HL-60 (cell line): Measurements from ENCODE around the gene COL7A1.

ENCODE experiments used
- DNase-seq, 2 experiments: peaks; one replicate each; pipeline ENCODE4 v3.0.0-alpha.2; 2010 to 2020; ENCODE audit warnings: low read depth in 1 of 2, low spot score in 1 of 2
- H3K27ac ChIP-seq: fragments of 250-450 bp; sonication (Bioruptor Pico); replicated peaks from 2 replicates; pipeline ENCODE4 v1.5.1; 2020; ENCODE audit warnings: mild to moderate bottlenecking, moderate library complexity
- H3K27me3 ChIP-seq: fragments of 250-450 bp; sonication (Bioruptor Pico); 2 replicates; pipeline ENCODE4 v1.5.1; 2021; ENCODE audit warnings: mild to moderate bottlenecking, moderate library complexity; ENCODE audit not compliant: insufficient read depth, poor library complexity, severe bottlenecking
- H3K4me3 ChIP-seq: replicated peaks from 2 replicates; pipeline ENCODE4 v1.5.1; 2011; ENCODE audit warnings: mild to moderate bottlenecking, control low read depth, low read length; ENCODE audit not compliant: insufficient read depth
- CTCF ChIP-seq: IDR thresholded peaks from one replicate; pipeline ENCODE4 v1.5.1; 2011; ENCODE audit warnings: low read length, control low read depth, inconsistent platforms; ENCODE audit not compliant: insufficient read depth
- GABPA ChIP-seq: IDR thresholded peaks from 2 replicates; pipeline ENCODE4 v1.6.1; 2012; ENCODE audit warnings: low read depth
- POLR2AphosphoS5 ChIP-seq: IDR thresholded peaks from 2 replicates; pipeline ENCODE4 v1.6.1; 2012; ENCODE audit warnings: low read depth
- REST ChIP-seq: IDR thresholded peaks from 2 replicates; pipeline ENCODE4 v1.6.1; 2012; ENCODE audit warnings: low read depth; ENCODE audit not compliant: insufficient replicate concordance
- SPI1 ChIP-seq: IDR thresholded peaks from 2 replicates; pipeline ENCODE4 v1.6.1; 2012; ENCODE audit warnings: low read depth, mild to moderate bottlenecking, borderline replicate concordance

COL7A1 gene

GRCh38 chr3:48592519-48593087 lies 2.5 kb downstream of the COL7A1 start:
- peaks cover 23% of the 10 kb centered on the region for H3K27me3 ChIP-seq
- TF ChIP-seq SPI1 = no peak
- TF ChIP-seq CTCF = no peak
- no peak for TF ChIP-seq POLR2AphosphoS5
- no peak for TF ChIP-seq GABPA
- TF ChIP-seq REST = no peak
- no peak overlapping the region for H3K27ac ChIP-seq
- no peak for DNase-seq
- no peak overlapping the region for H3K4me3 ChIP-seq

GRCh38 chr3:48591886-48592518 lies 3.1 kb downstream of the COL7A1 start:
- Histone ChIP-seq H3K27ac (no peak overlapping the region), H3K4me3 (no peak overlapping the region), H3K27me3 (peaks cover 23% of the 10 kb centered on the region)
- DNase-seq = no peak
- no peak for TF ChIP-seq CTCF
- TF ChIP-seq REST = no peak

GRCh38 chr3:48591436-48591835 lies 3.7 kb downstream of the COL7A1 start:
- no peak for TF ChIP-seq CTCF
- no peak for TF ChIP-seq GABPA
- TF ChIP-seq SPI1 = no peak
- no peak for TF ChIP-seq POLR2AphosphoS5
- TF ChIP-seq REST = no peak
- no peak overlapping the region for H3K27ac ChIP-seq
- peaks cover 23% of the 10 kb centered on the region for H3K27me3 ChIP-seq
- H3K4me3 ChIP-seq = no peak overlapping the region
- DNase-seq = no peak
